Endothelial cell of umbilical vein (primary cell): ENCODE data around the gene ATOSB. TPM values are rescaled to one million over a fixed set of nuclear protein-coding genes. Genes with fewer than 3 reads are reported as not detected.

Source experiments
- BruUV-seq: library from RNA; stranded (reverse); fragments of 400-500 nt; replicated peaks from 2 replicates; lab custom pipeline; 2021; lab: Mats Ljungman, UMichigan
- CTCF ChIA-PET: fragments of 300-600, 350-600 bp; sonication (Branson Sonifier 250); formaldehyde crosslinking; loops from one replicate; lab custom pipeline; 2021; ENCODE audit warnings: antibody characterized with exemption, inconsistent platforms; lab: Charles Lee
- POLR2A ChIA-PET: fragments of 300-600, 350-600 bp; sonication (Branson Sonifier 250); formaldehyde crosslinking; loops from one replicate; lab custom pipeline; 2021; ENCODE audit warnings: antibody characterized with exemption, inconsistent platforms; lab: Charles Lee
- DNase-seq: peaks from one replicate; pipeline ENCODE4 v3.0.0-alpha.2; 2011; ENCODE audit warnings: low read depth, low spot score
- FAIRE-seq: peaks from 2 replicates; lab custom pipeline; 2011; peaks lifted over from hg19 to GRCh38; lab: Jason Lieb, UNC
- H2AFZ ChIP-seq: 2 replicates; pipeline ENCODE4 v1.6.0; 2012; ENCODE audit warnings: low read depth, low read length, control low read depth, inconsistent platforms
- H3K27ac ChIP-seq: 2 replicates; pipeline ENCODE4 v1.5.1; 2011; ENCODE audit warnings: low read depth, mild to moderate bottlenecking, control low read depth, low read length, moderate library complexity; ENCODE audit not compliant: insufficient read depth
- H3K27me3 ChIP-seq, 2 experiments: 2 replicates each; pipeline versions ENCODE4 v1.6.0 to v1.6.1; 2011; ENCODE audit warnings: low read length in 2 of 2, mixed read lengths in 1 of 2; ENCODE audit not compliant: control insufficient read depth in 2 of 2, insufficient read depth in 2 of 2
- H3K36me3 ChIP-seq, 2 experiments: 2 replicates in 1 of 2; 3 replicates in 1 of 2; pipeline ENCODE4 v1.5.1; 2011; ENCODE audit warnings: low read length in 2 of 2, mild to moderate bottlenecking in 1 of 2, moderate library complexity in 1 of 2; ENCODE audit not compliant: control insufficient read depth in 2 of 2, insufficient read depth in 2 of 2; ENCODE audit errors: extremely low read depth in 1 of 2
- H3K4me1 ChIP-seq: 3 replicates; pipeline ENCODE4 v1.5.1; 2011; ENCODE audit warnings: mild to moderate bottlenecking, low read length; ENCODE audit not compliant: control insufficient read depth, insufficient read depth; ENCODE audit errors: extremely low read depth
- H3K4me2 ChIP-seq: 2 replicates; pipeline ENCODE4 v1.6.1; 2011; ENCODE audit warnings: low read length, control low read depth, mixed read lengths; ENCODE audit not compliant: insufficient read depth
- H3K4me3 ChIP-seq, 3 experiments: fragments of 200-600 bp in 1 of 3; sonication (generic), shearing (Covaris generic) in 1 of 3; replicated peaks in 1 of 3; 2 replicates each; pipeline ENCODE4 v1.5.1; 2011 to 2016; ENCODE audit warnings: control low read depth in 3 of 3, low read length in 3 of 3, mild to moderate bottlenecking in 2 of 3, inconsistent platforms in 1 of 3, low read depth in 1 of 3, moderate library complexity in 1 of 3; ENCODE audit not compliant: insufficient read depth in 1 of 3
- H3K79me2 ChIP-seq: 2 replicates; pipeline ENCODE4 v1.6.0; 2012; ENCODE audit warnings: low read length, inconsistent platforms; ENCODE audit not compliant: control insufficient read depth, insufficient read depth
- H3K9ac ChIP-seq: replicated peaks from 2 replicates; pipeline ENCODE3; 2011; ENCODE audit warnings: low read length, control low read depth; ENCODE audit not compliant: insufficient read depth; ENCODE audit errors: extremely low read depth
- H3K9me1 ChIP-seq: replicated peaks from 3 replicates; pipeline ENCODE4 v1.6.0; 2011; ENCODE audit warnings: mild to moderate bottlenecking, low read length; ENCODE audit not compliant: control insufficient read depth, insufficient read depth; ENCODE audit errors: extremely low read depth
- H3K9me3 ChIP-seq: replicated peaks from 2 replicates; pipeline ENCODE4 v1.5.1; 2012; ENCODE audit warnings: low read length, inconsistent platforms; ENCODE audit not compliant: control insufficient read depth, insufficient read depth
- H4K20me1 ChIP-seq: replicated peaks from 2 replicates; pipeline ENCODE3; 2011; ENCODE audit warnings: mild to moderate bottlenecking, low read length; ENCODE audit not compliant: control insufficient read depth, insufficient read depth; ENCODE audit errors: extremely low read depth
- CTCF ChIP-seq, 2 donors: IDR thresholded peaks; 1 replicate in 1 of 2; 2 replicates in 1 of 2; pipeline ENCODE4 v1.5.1; 2011; ENCODE audit warnings: low read length in 2 of 2, mild to moderate bottlenecking in 2 of 2, moderate library complexity in 2 of 2, control low read depth in 1 of 2, inconsistent platforms in 1 of 2, low read depth in 1 of 2; ENCODE audit not compliant: insufficient read depth in 1 of 2; ENCODE audit errors: extremely low read depth in 1 of 2
- EZH2 ChIP-seq: IDR thresholded peaks from 2 replicates; pipeline ENCODE4 v1.6.1; 2012; ENCODE audit warnings: borderline replicate concordance, low read depth, mild to moderate bottlenecking, moderate library complexity, low read length, inconsistent platforms; ENCODE audit not compliant: severe bottlenecking
- FOS ChIP-seq: IDR thresholded peaks from 2 replicates; pipeline ENCODE4 v1.6.1; 2011; ENCODE audit warnings: mild to moderate bottlenecking, low read length, moderate library complexity, borderline replicate concordance; ENCODE audit not compliant: insufficient read depth
- GATA2 ChIP-seq: IDR thresholded peaks from 2 replicates; pipeline ENCODE4 v1.7.0; 2011; ENCODE audit warnings: low read depth, mild to moderate bottlenecking, moderate library complexity, mixed read lengths, low read length; ENCODE audit not compliant: insufficient read length, insufficient read depth
- JUN ChIP-seq: IDR thresholded peaks from 2 replicates; pipeline ENCODE4 v1.6.1; 2011; ENCODE audit warnings: borderline replicate concordance, low read depth; ENCODE audit not compliant: insufficient read length, insufficient read depth
- MYC ChIP-seq: IDR thresholded peaks from one replicate; pipeline ENCODE4 v1.6.1; 2011; ENCODE audit warnings: mild to moderate bottlenecking, low read depth, low read length
- POLR2A ChIP-seq: IDR thresholded peaks from 2 replicates; pipeline ENCODE4 v1.6.1; 2012; ENCODE audit warnings: low read depth, mild to moderate bottlenecking, control low read depth, low read length
- POLR2AphosphoS5 ChIP-seq: IDR thresholded peaks from 2 replicates; pipeline ENCODE4 v1.6.1; 2012; ENCODE audit warnings: low read depth, mild to moderate bottlenecking, control low read depth, low read length, moderate library complexity; ENCODE audit not compliant: insufficient read depth
- dilution Hi-C: fragments of 300-500 bp; cut with MboI; formaldehyde crosslinking; loops from one replicate; pipeline ENCODE4 v1.15.0; 2019; ENCODE audit warnings: low sequenced_read_pairs; ENCODE audit not compliant: extremely low pct_ligation_motif_present
- intact Hi-C: fragments of 100-400 bp; cut with micrococcal nuclease; formaldehyde crosslinking; loops from one replicate; pipeline ENCODE4 v1.10.0; 2022
- polyA plus RNA-seq, 4 experiments: library from polyadenylated mRNA; depleted of rRNA in 3 of 4; stranded (reverse) in 3 of 4; unstranded in 1 of 4; fragments of >200 nt; gene quantifications; 2 replicates each; pipeline versions ENCODE4 v1.2.1 to v1.2.3, GENCODE V29; 2011 to 2012; ENCODE audit warnings: missing spikeins in 1 of 4
- total RNA-seq: library from RNA; stranded (reverse); gene quantifications from 2 replicates; pipeline ENCODE4 v1.2.3, GENCODE V29; 2021
- TF ChIP-seq, protein P1 (sequence below): IDR thresholded peaks from 2 replicates; pipeline ENCODE4 v1.6.1; 2011; ENCODE audit not compliant: insufficient read depth, insufficient read length

Gene ATOSB
- total and polyA plus RNA-seq, 2 donors (not counting 3 experiments of a cell fraction or from before 2014, with no cell fraction given), result 34.7 to 58.0 TPM

DNA sequence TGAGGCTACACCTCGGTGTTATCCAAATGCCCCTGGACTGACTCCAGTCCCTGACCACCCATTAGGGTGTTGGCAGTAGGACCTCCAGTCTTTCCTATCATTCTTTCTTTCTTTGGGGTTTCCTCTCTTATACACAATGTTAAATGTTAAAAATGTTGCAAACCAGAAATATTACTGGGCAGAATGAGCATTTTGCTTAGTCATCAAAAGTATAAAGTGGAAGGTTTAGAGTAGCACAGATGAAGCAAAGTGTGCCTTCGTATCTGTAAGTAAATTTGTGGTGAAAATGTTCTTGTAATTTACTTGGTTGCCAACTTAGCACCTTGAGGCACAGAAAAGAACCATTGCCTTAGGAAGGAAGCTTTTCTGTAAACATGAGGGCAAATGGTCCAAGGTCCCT lies 24.4 kb upstream of the ATOSB start:
- FAIRE-seq, result no peak
- intact Hi-C loops, result no loop called here

More for the DNA sequence above, 24.4 kb upstream of the ATOSB start:
- H3K4me3 ChIP-seq, result no peak overlapping the region
- H3K36me3 ChIP-seq, result no peaks in the 10 kb centered on the region
- H3K4me1 ChIP-seq, result no peaks in the 10 kb centered on the region
- H3K79me2 ChIP-seq, result no peaks in the 10 kb centered on the region
- no peaks in the 10 kb centered on the region for H3K9me1 ChIP-seq
- no peak overlapping the region for H3K4me2 ChIP-seq
- H3K27ac ChIP-seq, result no peak overlapping the region
- no TSS peak for BruUV-seq
- no peak overlapping the region for H2AFZ ChIP-seq
- no peaks in the 10 kb centered on the region for H3K27me3 ChIP-seq
- no peak for TF ChIP-seq POLR2AphosphoS5
- TF ChIP-seq CTCF (IDR thresholded peaks at IDR 0.05; ENCODE audit: extremely low read depth in 1 of 2, insufficient read depth in 1 of 2, low read depth in 1 of 2, low read length in 2 of 2), result no peak
- no peak for TF ChIP-seq JUN
- TF ChIP-seq POLR2A, result no peak
- no peak for TF ChIP-seq FOS
- no peak for TF ChIP-seq GATA2
- TF ChIP-seq, protein P1, sequence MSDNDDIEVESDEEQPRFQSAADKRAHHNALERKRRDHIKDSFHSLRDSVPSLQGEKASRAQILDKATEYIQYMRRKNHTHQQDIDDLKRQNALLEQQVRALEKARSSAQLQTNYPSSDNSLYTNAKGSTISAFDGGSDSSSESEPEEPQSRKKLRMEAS, result no peak
- TF ChIP-seq EZH2, result no peak
- TF ChIP-seq MYC, result no peak
- dilution Hi-C loops, result no loop called here
- no peaks in the 10 kb centered on the region for H3K9me3 ChIP-seq
- H4K20me1 ChIP-seq, result no peaks in the 10 kb centered on the region
- H3K9ac ChIP-seq, result no peak overlapping the region
- POLR2A ChIA-PET, result no interaction called here
- CTCF ChIA-PET, result interaction anchor here (1.8 kb wide), 1 partner anchor 21 kb away, joined by 6 read pairs; the partner anchor contains the start of gene UNC13B
- DNase-seq, result no peak
